Neutrophil (primary cell): ENCODE data around the gene NUDCD3.

Source experiments
- H3K27ac ChIP-seq: fragments of 200-600 bp; sonication (generic); 2 replicates; pipeline ENCODE4 v1.5.1; 2016; ENCODE audit warnings: mild to moderate bottlenecking, moderate library complexity
- H3K27me3 ChIP-seq: fragments of 200-600 bp; sonication (generic); 2 replicates; pipeline ENCODE4 v1.6.0; 2016; ENCODE audit warnings: mild to moderate bottlenecking
- H3K36me3 ChIP-seq: fragments of 200-600 bp; sonication (generic); 2 replicates; pipeline ENCODE4 v1.5.1; 2017
- H3K4me1 ChIP-seq, 2 experiments: fragments of 200-600 bp in 1 of 2; sonication (generic) in 1 of 2; 1 replicate in 1 of 2; 2 replicates in 1 of 2; pipeline versions ENCODE4 v1.5.1 to v1.6.1; 2013 to 2016; ENCODE audit warnings: low read depth in 1 of 2, low read length in 1 of 2, mild to moderate bottlenecking in 1 of 2, moderate library complexity in 1 of 2; ENCODE audit not compliant: control insufficient read depth in 1 of 2, insufficient read depth in 1 of 2
- H3K4me3 ChIP-seq, 2 experiments: fragments of 200-600 bp in 1 of 2; sonication (generic) in 1 of 2; 1 replicate in 1 of 2; 2 replicates in 1 of 2; pipeline ENCODE4 v1.5.1; 2013 to 2016; ENCODE audit warnings: low read depth in 1 of 2, low read length in 1 of 2, mild to moderate bottlenecking in 1 of 2, moderate library complexity in 1 of 2
- H3K9me3 ChIP-seq: fragments of 200-600 bp; sonication (generic); 2 replicates; pipeline ENCODE4 v1.5.1; 2016
- CTCF ChIP-seq: fragments of 200-600 bp; sonication (generic); IDR thresholded peaks from 2 replicates; pipeline ENCODE4 v1.5.1; 2016; ENCODE audit warnings: antibody characterized with exemption

The NUDCD3 gene

GRCh38 chr7:44463169-44463808, 27.2 kb downstream of the NUDCD3 start:
- H3K27me3 ChIP-seq, result no peaks in the 10 kb centered on the region
- H3K4me1 ChIP-seq, result peaks cover under 1 to 5% of the 10 kb centered on the region in 2 experiments
- no peaks in the 10 kb centered on the region for H3K36me3 ChIP-seq
- TF ChIP-seq CTCF, result no peak
- no peaks in the 10 kb centered on the region for H3K9me3 ChIP-seq
- H3K4me3 ChIP-seq, result no peak overlapping the region
- no peak overlapping the region for H3K27ac ChIP-seq

- Histone ChIP-seq H3K27me3 (no peaks in the 10 kb centered on the region), H3K9me3 (no peaks in the 10 kb centered on the region), H3K4me3 (no peak overlapping the region), H3K4me1 (no peaks in the 10 kb centered on the region), H3K36me3 (no peaks in the 10 kb centered on the region), H3K27ac (no peak overlapping the region)
- TF ChIP-seq CTCF, result no peak
Observed at GRCh38 chr7:44461387-44461786, 29.1 kb downstream of the NUDCD3 start.

GRCh38 chr7:44460325-44460724, 30.1 kb downstream of the NUDCD3 start:
- peaks cover 3% of the 10 kb centered on the region for H3K36me3 ChIP-seq
- no peak overlapping the region for H3K27ac ChIP-seq
- H3K4me1 ChIP-seq, result no peaks in the 10 kb centered on the region
- no peak overlapping the region for H3K4me3 ChIP-seq
- H3K9me3 ChIP-seq, result no peaks in the 10 kb centered on the region
- no peaks in the 10 kb centered on the region for H3K27me3 ChIP-seq
- no peak for TF ChIP-seq CTCF

- Histone ChIP-seq H3K9me3 (no peaks in the 10 kb centered on the region), H3K36me3 (peaks cover 14% of the 10 kb centered on the region), H3K4me3 (no peak overlapping the region), H3K4me1 (no peaks in the 10 kb centered on the region), H3K27me3 (no peaks in the 10 kb centered on the region), H3K27ac (no peak overlapping the region)
- TF ChIP-seq CTCF, result no peak
Observed at GRCh38 chr7:44455155-44455554, 35.3 kb downstream of the NUDCD3 start.

- H3K4me1 ChIP-seq, result no peaks in the 10 kb centered on the region
- no peaks in the 10 kb centered on the region for H3K9me3 ChIP-seq
- no peak overlapping the region for H3K4me3 ChIP-seq
Observed at GRCh38 chr7:44454348-44454747, 36.1 kb downstream of the NUDCD3 start.

More at GRCh38 chr7:44454348-44454747, 36.1 kb downstream of the NUDCD3 start:
- Histone ChIP-seq H3K36me3 (peaks cover 14% of the 10 kb centered on the region), H3K27ac (no peak overlapping the region), H3K27me3 (no peaks in the 10 kb centered on the region)
- no peak for TF ChIP-seq CTCF
